Liver (tissue), 9 donors: Measurements from ENCODE around the gene KIF18B. TPM values are rescaled to one million over a fixed set of nuclear protein-coding genes. Genes with fewer than 3 reads are reported as not detected.

Experiments used
- DNase-seq: peaks from one replicate; pipeline ENCODE4 v3.0.0-alpha.2; 2017; ENCODE audit warnings: low spot score
- H3K27ac ChIP-seq, 2 donors: one replicate each; pipeline ENCODE4 v1.7.0; 2013; ENCODE audit warnings: inconsistent platforms in 2 of 2, low read length in 2 of 2, control low read depth in 1 of 2, low read depth in 1 of 2, mild to moderate bottlenecking in 1 of 2
- H3K27me3 ChIP-seq, 4 donors: one replicate each; pipeline versions ENCODE4 v1.6.1 to v1.7.0; 2013; ENCODE audit warnings: low read length in 3 of 4, inconsistent platforms in 1 of 4, mild to moderate bottlenecking in 1 of 4, moderate library complexity in 1 of 4; ENCODE audit not compliant: control insufficient read depth in 4 of 4, insufficient read depth in 4 of 4
- H3K36me3 ChIP-seq, 4 donors: one replicate each; pipeline versions ENCODE4 v1.6.1 to v1.7.0; 2013; ENCODE audit warnings: low read length in 3 of 4, mild to moderate bottlenecking in 3 of 4, low read depth in 1 of 4, moderate library complexity in 1 of 4; ENCODE audit not compliant: control insufficient read depth in 4 of 4, insufficient read depth in 3 of 4
- H3K4me1 ChIP-seq, 4 donors: one replicate each; pipeline versions ENCODE4 v1.6.1 to v1.7.0; 2013; ENCODE audit warnings: low read length in 3 of 4, mild to moderate bottlenecking in 3 of 4, moderate library complexity in 1 of 4; ENCODE audit not compliant: control insufficient read depth in 4 of 4, insufficient read depth in 4 of 4
- H3K4me3 ChIP-seq, 3 donors: one replicate each; pipeline versions ENCODE4 v1.6.1 to v1.7.0; 2013; ENCODE audit warnings: low read length in 3 of 3, control low read depth in 1 of 3, low read depth in 1 of 3, mild to moderate bottlenecking in 1 of 3
- H3K9ac ChIP-seq, 2 donors: one replicate each; pipeline ENCODE4 v1.7.0; 2013; ENCODE audit warnings: low read length in 2 of 2, mild to moderate bottlenecking in 2 of 2, moderate library complexity in 2 of 2, control low read depth in 1 of 2, low read depth in 1 of 2
- H3K9me3 ChIP-seq, 4 donors: one replicate each; pipeline versions ENCODE4 v1.6.1 to v1.7.0; 2013; ENCODE audit warnings: low read length in 3 of 4; ENCODE audit not compliant: control insufficient read depth in 4 of 4
- ATF3 ChIP-seq: IDR thresholded peaks from 2 replicates; pipeline ENCODE4 v1.6.1; 2016; ENCODE audit warnings: antibody characterized with exemption
- CTCF ChIP-seq: fragments of 150-350 bp; IDR thresholded peaks from 2 replicates; pipeline ENCODE4 v1.5.1; 2017; ENCODE audit warnings: improper control_type of control experiment, low read depth, low read length; ENCODE audit not compliant: missing input control
- FOXA2 ChIP-seq: IDR thresholded peaks from 2 replicates; pipeline ENCODE4 v1.6.1; 2016; ENCODE audit warnings: antibody characterized with exemption
- GABPA ChIP-seq, 2 donors: IDR thresholded peaks in 1 of 2; conservative IDR thresholded peaks in 1 of 2; 2 replicates each; pipeline ENCODE4 v1.6.1; 2016; ENCODE audit warnings: antibody characterized with exemption in 2 of 2, mild to moderate bottlenecking in 1 of 2, moderate library complexity in 1 of 2
- JUND ChIP-seq, 2 donors: IDR thresholded peaks; 2 replicates each; pipeline ENCODE4 v1.6.1; 2016; ENCODE audit warnings: antibody characterized with exemption in 2 of 2
- NR2F2 ChIP-seq: IDR thresholded peaks from 2 replicates; pipeline ENCODE4 v1.6.1; 2016; ENCODE audit warnings: antibody characterized with exemption
- RAD21 ChIP-seq, 2 donors: IDR thresholded peaks; 2 replicates each; pipeline ENCODE4 v1.6.1; 2016; ENCODE audit warnings: antibody characterized with exemption in 2 of 2, mild to moderate bottlenecking in 2 of 2
- REST ChIP-seq: IDR thresholded peaks from 2 replicates; pipeline ENCODE4 v1.6.1; 2016; ENCODE audit warnings: antibody characterized with exemption, mild to moderate bottlenecking
- RXRA ChIP-seq, 2 donors: IDR thresholded peaks; 2 replicates each; pipeline ENCODE4 v1.6.1; 2017 to 2018; ENCODE audit warnings: antibody characterized with exemption in 2 of 2, mild to moderate bottlenecking in 1 of 2
- SP1 ChIP-seq: IDR thresholded peaks from 2 replicates; pipeline ENCODE4 v1.6.1; 2018; ENCODE audit warnings: antibody characterized with exemption, mild to moderate bottlenecking
- TAF1 ChIP-seq: conservative IDR thresholded peaks from 2 replicates; pipeline ENCODE4 v1.6.1; 2016; ENCODE audit warnings: antibody characterized with exemption, mild to moderate bottlenecking
- YY1 ChIP-seq: IDR thresholded peaks from 2 replicates; pipeline ENCODE4 v1.6.1; 2016; ENCODE audit warnings: antibody characterized with exemption, mild to moderate bottlenecking
- ZBTB33 ChIP-seq: IDR thresholded peaks from 2 replicates; pipeline ENCODE4 v1.6.1; 2016; ENCODE audit warnings: antibody characterized with exemption
- WGBS: extraction: QIAGEN DNeasy Blood & Tissue Kit; methylation state at CpG from one replicate; pipeline ENCODE4 v1.1.7; 2013; 5-methylcytosine and 5-hydroxymethylcytosine counted together
- polyA plus RNA-seq, 2 donors: library from polyadenylated mRNA; stranded (reverse) in 1 of 2; unstranded in 1 of 2; fragments of 200-250 nt in 1 of 2; fragments of >200 nt in 1 of 2; fragmentation: Nextera tagmentation in 1 of 2; extraction: Ambion mirVana in 1 of 2; gene quantifications; one replicate each; pipeline versions ENCODE4 v1.2.1 to v1.2.3, GENCODE V29; 2013 to 2015
- total RNA-seq, 2 donors: library from RNA; depleted of rRNA; stranded (reverse); fragments of >200 nt; gene quantifications; one replicate each; pipeline ENCODE4 v1.2.3, GENCODE V29; 2014
- donor health status: healthy.
- donor health status: healthy.
- donor health status: healthy.
- donor health status: healthy.
- donor health status: healthy.

Gene KIF18B
- 10 to 100 TPM in 1 of 2 donors, under 1 TPM in 1; under 0.01 to 11.9 TPM for total RNA-seq
- under 1 TPM; 0.10 to 0.87 TPM for polyA plus RNA-seq

- Histone ChIP-seq H3K36me3 (no peaks in the 10 kb centered on the region), H3K4me3 (peak within 1 kb of the TSS; percentile 47 to 79 (median 63)), H3K9me3 (no peaks in the 10 kb centered on the region), H3K27ac (peak within 1 kb of the TSS in 1 of 2 donors; percentile 41), H3K9ac (peak within 1 kb of the TSS in 1 of 2 donors; percentile 67), H3K4me1 (peaks cover 4 to 13% (median 8%) of the 10 kb centered on the region in 4 donors), H3K27me3 (no peaks in the 10 kb centered on the region)
- WGBS: 4% methylated on average over 62 of the region's 62 CpGs
- TF ChIP-seq FOXA2 (no peak), SP1 (peak; percentile 69), CTCF (peak; percentile 1), TAF1 (peak; percentile 84), NR2F2 (no peak), RAD21 (IDR thresholded peaks at IDR 0.05) (peak in 1 of 2 donors; percentile 20), JUND (IDR thresholded peaks at IDR 0.05) (no peak), ZBTB33 (peak; percentile 94), REST (peak; percentile 47), GABPA (IDR thresholded peaks at IDR 0.05 in 1 of 2, conservative IDR thresholded peaks at IDR 0.05 in 1 of 2) (peak; percentile 75 to 92)
- peak; percentile 94 for DNase-seq
Measured at GRCh38 chr17:44947461-44948314, at the start of gene KIF18B. Gene KIF18B, minus strand, starts transcription at chr17:44947773. Its CDS starts 11,429 bp downstream, at chr17:44936344.

- Histone ChIP-seq H3K27me3 (no peaks in the 10 kb centered on the region), H3K27ac (no peak overlapping the region), H3K9me3 (peaks cover 0 to 6% (median 1%) of the 10 kb centered on the region in 4 donors), H3K4me1 (peaks cover 0 to 4% (median 3%) of the 10 kb centered on the region in 4 donors), H3K9ac (no peak overlapping the region), H3K4me3 (no peak overlapping the region), H3K36me3 (no peaks in the 10 kb centered on the region)
- DNase-seq: no peak
- WGBS: 72% methylated on average over 10 of the region's 10 CpGs
- TF ChIP-seq RXRA (IDR thresholded peaks at IDR 0.05) (no peak), NR2F2 (no peak), REST (no peak), TAF1 (no peak), SP1 (no peak), YY1 (no peak), ZBTB33 (no peak), ATF3 (no peak), RAD21 (IDR thresholded peaks at IDR 0.05) (no peak)
Measured at GRCh38 chr17:44996304-44996703, 48.7 kb upstream of the KIF18B start.
